Right ventricle myocardium inferior (tissue), 1 donor: ENCODE measurements around the gene PRICKLE3. TPM values are rescaled to one million over a fixed set of nuclear protein-coding genes. Genes with fewer than 3 reads are reported as not detected.
"Not testable (repeated sequence)": the region's sequence is repeated elsewhere in the genome, so short reads cannot be mapped to it uniquely, and the experiment has no call there.

Experiments
- ATAC-seq: fragments of 200-7000 bp; cut with Tn5 transposase; one replicate; pipeline ENCODE4 v1.9.1; 2020; ENCODE audit warnings: mild to moderate bottlenecking, moderate library complexity
- DNase-seq: peaks from one replicate; pipeline ENCODE4 v3.0.0; 2021; ENCODE audit errors: missing footprints
- intact Hi-C: fragments of 100-400 bp; cut with DNase I; formaldehyde crosslinking; loops from one replicate; pipeline ENCODE4 v1.11.0; 2022
- total RNA-seq: library from RNA; stranded (reverse); fragmentation: NEBNext Ultra II Directional; extraction: Animal tissue kit (Norgen Biotek cat#: 25700); gene quantifications from one replicate; pipeline ENCODE4 v1.2.1, GENCODE V29; 2021
- donor health status: DM: no; HTN: yes; CAD: no; lungs with severe emphysema.

Gene PRICKLE3
- total RNA-seq, 1 donor from 2014 or later: 15.1 TPM

DNA sequence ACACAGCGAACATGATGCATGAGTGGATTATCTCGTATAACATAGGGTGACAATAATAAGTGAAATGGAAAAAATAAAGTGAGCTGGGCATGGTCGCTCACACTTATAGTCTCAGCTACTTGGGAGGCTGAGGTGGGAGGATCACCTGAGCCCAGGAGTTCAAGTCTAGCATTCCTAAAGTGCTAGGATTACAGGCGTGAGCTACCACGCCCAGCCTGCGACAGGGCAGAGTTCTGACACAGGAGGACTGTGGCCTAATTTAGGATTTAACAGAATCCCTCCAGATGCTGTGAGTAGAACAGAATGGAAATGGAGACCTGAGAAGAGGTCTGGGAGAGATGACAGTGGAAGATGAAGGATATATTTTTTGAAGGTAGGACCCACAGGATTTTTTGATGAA lies 3.4 kb upstream of the PRICKLE3 start:
- intact Hi-C loops: no loop called here
- ATAC-seq (no peak), DNase-seq (no peak)

DNA sequence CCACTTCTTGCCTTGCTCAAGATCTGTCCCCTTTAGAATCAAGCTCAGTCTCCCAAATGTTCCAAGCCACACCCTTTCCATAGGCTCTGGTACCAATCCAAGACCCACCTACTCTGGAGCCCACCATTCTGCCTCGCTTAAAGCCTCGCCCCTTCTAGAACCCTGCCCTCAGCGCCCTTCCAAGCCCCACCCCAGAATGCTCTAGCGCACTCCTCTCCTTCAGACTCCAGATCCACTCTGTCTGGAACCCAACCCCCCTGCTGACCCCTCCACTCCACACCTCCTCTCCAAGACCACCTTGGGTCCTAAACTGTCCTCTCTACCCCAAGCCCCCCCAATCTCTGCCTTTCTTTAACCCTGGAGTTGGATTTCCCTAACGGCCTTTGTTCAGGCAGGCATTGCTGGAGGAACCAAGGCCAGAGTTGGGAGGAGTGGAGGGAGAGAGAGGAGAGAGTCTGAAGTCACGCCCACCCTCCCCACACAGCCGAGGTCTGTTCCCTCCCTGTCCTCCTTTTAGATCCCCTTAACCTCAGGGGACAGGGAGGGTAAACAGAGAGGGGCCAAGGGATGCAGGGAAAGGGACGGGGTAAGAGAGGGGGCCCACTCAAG lies 2.4 kb upstream of the PRICKLE3 start:
- intact Hi-C loops: no loop called here
- ATAC-seq (no peak), DNase-seq (peak; percentile 8)

DNA sequence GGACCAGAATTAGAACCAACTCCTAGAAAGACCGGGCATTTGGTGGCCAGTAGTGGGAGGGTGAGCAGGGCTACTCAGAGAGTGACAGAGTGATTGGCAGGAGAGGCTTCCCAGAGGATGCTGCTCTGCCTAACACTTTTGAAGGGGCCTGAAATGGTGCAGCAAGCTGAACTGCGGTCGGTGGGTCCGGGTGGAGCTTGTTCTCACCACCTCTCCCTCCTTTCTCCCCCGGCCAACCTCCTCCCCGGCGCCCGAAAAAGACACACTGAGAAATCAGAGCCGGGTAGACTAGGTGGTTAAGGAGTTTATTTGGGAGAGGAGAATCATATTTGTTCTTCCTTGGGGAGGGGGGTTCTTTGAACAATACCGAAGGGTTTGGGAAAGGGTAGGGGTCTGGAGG lies 1.4 kb upstream of the PRICKLE3 start:
- intact Hi-C loops: no loop called here
- DNase-seq: peak; percentile 0
- no peak for ATAC-seq

DNA sequence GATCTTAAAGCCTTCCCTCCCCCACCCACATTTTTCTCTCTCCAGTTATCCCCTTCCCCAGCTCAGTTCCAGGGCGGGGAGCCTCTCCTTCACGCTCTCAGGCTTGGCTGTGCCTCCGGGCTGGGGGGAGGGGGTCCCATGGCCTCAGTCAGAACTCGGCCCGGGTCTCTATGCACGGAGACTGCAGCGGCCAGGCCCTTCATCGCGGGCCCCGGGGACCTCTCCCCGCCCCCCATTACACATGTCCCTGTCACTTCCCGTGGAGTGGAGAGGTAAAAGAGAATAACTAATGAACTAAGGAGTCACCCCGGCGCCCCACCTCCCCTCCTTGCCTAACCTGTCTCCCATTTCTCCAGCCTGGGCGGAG lies 838 bp upstream of the PRICKLE3 start:
- intact Hi-C loops: no loop called here
- ATAC-seq (no peak), DNase-seq (peak; percentile 27)

DNA sequence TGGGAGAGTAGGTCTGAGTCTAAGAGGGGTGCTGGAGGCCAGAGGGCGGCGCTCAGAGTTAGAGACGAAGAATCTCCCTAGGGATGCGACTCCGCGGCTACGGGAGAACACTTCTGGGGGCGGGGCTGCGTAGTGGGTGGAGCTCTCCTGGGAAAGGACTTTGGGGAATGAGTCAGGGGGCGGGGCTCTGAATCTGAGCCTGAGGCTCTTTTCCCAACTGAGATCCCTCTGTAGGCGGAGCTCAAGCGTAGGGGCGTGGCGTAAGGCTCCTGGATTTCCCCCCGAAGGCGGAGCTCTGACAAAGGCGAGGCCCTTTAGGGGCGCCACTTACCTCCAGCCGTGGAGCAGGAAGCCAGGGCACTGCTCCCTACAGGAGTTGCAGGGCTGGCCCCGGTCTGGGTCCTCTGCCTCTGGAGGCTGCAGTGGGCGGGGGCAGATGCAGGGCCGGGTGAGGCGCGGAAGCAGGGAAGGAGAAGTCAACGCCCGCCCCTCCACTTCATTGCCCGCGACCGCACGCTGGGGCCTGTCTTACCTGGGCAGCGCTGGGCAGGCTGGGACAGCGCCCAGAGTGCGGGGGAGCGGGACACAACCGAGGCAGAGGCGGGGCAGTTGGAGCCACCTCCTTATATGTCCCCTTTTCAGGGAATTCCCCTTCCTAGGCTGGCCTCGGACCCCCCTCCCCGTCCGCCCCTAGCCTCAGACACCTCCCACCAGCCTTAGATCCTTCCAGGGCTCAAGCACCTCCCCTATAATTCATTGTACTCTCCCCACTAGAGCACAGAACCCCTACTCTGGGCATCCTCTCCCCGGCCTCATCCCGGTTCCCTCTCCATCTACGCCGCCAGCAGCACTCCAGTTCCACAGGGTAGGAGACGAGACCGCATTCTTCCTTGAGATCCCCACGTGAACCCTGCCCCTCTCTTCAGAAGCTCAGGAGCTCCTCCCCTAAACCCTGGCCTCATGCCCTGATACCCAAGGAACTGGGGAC lies 1.6 kb downstream of the PRICKLE3 start:
- DNase-seq (peak; percentile 88), ATAC-seq (peak; percentile 88)
- intact Hi-C loops: loop anchor here (2.0 to 5.0 kb wide), 2 partner anchors 18 to 382 kb away; partner anchors contain the start of gene HDAC6

DNA sequence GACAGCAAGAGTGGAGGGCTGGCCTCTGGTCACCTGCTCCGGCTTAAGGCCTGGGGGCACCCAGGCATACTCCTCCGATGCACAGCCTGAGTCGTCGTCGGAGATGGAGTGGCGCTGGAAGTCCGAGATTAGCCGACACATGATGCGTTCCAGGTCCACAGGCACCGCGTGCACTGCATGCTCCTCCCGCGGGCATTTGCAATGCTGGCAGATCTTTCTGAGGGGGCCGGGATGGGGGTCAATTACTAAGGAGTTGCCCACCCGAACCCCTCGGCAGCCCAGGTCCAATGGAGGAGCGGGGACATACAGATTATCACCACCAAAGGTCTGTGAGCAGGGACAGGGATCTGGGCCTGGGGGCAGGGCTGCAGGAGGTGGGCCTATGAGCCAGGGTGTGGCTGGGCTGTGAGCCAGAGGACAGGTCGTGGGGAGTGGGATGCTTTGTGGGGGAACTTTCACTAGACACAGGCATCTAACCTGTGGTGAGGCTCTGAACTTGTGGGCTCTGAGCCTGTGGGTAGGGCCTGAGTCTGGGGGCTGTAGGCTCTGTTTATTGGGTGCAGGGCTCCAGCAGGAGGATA lies 2.4 kb downstream of the PRICKLE3 start:
- DNase-seq (no peak), ATAC-seq (no peak)
- intact Hi-C loops: loop anchor here (2.0 to 5.0 kb wide), 2 partner anchors 17 to 381 kb away; partner anchors contain the start of gene HDAC6

DNA sequence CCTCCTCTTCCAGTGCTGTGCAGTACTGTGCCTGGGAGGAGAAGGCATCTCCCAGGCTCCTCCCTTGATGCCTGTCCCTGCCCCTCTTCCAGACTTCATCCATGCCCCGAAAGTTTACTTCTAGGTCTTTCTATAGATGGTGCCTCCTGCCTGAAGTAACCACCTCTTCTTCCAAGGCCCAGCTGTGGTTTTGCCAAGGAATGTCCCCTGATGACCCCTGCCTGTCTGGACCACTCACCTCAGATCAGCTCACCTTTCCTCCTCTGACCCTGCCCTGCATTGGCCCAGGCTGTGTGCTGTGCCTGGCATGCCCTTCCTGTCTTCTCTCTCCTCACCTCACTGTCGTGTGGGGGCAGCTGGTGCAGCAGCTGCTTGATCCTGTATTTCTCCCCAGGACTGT lies 6.8 kb downstream of the PRICKLE3 start:
- DNase-seq (no peak), ATAC-seq (no peak)
- intact Hi-C loops: no loop called here

DNA sequence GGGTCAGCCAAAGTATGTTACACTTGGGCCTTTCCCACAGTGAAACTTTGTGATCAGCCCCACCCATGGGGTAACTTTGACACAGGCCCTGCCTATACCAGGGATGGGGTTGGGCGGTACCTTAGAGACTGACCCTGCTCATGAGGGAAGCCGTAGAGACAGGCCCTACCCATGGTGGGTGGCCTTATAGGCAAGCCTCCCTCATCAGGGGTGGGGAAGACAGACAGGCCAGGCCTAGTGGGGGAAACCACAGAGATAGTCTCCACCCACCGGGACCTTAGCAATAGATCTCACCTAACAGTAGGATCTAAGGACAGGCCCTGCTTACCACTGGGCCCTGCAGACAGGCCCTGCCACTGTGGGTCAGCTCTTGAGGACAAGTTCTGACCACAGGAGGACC lies 7.6 kb downstream of the PRICKLE3 start:
- ATAC-seq: no peak
- intact Hi-C loops: no loop called here
- DNase-seq: no peak

DNA sequence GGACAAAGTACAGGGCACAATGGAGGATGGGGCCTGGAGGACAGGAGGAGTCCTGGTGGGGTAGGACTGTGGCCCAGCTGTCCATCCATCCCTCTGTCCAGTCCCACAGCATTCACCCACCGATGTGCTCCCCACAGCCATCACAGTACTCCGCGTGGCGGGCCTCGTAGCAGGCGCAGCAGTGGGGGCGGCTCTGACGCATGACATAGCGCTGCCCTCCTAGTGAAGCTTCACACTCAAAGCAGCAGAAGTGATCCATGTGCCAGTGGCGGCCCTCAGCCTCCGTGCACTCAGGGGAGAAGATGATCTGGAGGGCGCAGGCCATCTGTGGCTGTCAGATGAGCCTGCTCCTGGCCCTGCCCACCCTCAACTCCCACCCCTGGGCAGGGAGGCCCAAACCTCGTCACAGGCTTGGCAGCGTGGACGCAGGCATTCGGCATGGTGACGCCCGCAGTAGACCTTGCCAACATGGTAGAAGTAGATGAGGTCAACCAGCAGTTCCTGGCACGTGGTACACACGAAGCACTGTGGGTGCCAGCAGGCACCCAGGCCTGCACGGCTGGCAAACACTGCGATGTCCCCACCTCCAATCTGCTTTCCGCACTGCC lies 8.2 kb downstream of the PRICKLE3 start:
- intact Hi-C loops: no loop called here
- DNase-seq (no peak), ATAC-seq (no peak)

DNA sequence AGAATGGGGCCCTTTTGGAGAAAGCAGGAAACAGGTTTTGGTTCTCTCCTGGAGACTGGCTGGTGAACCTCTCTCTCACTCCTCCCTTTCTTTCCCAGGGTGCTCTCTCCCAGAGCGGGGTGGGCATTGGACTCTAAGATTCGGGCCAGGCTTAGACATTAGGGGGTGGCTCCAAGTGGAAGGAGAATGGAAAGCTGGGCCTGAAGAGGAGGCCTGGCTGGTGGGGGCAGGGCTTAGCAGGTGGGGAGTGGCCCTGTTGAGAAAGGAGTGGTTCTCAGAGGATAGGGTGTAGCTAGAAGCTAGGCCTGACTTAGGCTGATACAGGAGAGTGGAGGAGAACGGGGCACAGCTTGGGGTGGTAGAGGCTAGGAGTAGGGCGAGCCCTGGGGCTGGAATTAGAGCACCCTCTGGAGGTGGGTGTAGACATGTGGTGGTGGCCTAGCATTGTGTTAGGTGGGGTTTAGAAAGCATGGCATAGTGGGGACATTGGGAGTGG lies 8.8 kb downstream of the PRICKLE3 start:
- DNase-seq (no peak), ATAC-seq (no peak)
- intact Hi-C loops: no loop called here

DNA sequence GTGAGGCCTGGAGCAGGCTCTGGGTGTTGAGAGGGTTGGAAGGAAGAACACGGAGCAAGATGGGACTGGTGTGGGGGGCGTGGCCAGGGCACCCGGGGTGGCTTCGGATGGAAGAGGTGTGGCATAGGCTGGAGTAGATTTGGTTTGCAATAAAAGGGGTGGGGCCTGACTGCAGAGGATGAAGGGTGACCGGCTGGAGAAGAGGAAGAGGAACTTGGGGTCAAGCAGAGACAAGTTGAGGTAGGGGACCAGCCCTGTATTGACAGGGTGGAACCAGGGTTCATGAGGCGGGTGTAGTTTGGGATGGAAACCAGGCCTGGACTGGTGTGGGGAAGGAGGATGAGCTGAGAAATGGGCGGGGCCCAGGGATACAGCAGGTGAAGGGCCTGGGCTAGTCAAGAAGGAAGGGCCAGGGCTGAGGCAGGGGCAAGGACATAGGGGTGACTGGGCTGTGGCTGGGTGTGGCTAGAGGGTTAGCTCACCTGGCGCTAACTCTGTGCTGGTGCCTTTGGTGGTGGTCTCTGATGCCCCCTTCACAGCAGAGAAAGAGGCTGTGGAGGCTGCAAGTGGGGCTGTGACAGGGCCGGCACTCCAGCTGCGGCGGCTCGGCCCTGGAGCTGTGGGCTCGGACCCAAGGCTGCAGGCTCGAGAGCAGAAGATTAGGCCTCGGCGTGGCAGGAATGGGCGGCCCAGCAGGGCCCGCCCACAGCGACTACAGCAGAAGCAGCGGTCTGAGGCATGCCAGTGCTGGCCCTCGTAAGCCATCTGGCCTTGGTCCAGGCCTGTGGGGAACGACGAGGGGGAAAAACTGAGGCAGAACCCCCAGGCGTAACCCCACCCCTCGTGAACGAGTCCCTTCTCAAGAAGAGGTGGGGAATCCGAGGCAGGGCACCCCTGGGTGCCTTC lies 9.5 kb downstream of the PRICKLE3 start:
- ATAC-seq (no peak), DNase-seq (no peak)
- intact Hi-C loops: no loop called here

DNA sequence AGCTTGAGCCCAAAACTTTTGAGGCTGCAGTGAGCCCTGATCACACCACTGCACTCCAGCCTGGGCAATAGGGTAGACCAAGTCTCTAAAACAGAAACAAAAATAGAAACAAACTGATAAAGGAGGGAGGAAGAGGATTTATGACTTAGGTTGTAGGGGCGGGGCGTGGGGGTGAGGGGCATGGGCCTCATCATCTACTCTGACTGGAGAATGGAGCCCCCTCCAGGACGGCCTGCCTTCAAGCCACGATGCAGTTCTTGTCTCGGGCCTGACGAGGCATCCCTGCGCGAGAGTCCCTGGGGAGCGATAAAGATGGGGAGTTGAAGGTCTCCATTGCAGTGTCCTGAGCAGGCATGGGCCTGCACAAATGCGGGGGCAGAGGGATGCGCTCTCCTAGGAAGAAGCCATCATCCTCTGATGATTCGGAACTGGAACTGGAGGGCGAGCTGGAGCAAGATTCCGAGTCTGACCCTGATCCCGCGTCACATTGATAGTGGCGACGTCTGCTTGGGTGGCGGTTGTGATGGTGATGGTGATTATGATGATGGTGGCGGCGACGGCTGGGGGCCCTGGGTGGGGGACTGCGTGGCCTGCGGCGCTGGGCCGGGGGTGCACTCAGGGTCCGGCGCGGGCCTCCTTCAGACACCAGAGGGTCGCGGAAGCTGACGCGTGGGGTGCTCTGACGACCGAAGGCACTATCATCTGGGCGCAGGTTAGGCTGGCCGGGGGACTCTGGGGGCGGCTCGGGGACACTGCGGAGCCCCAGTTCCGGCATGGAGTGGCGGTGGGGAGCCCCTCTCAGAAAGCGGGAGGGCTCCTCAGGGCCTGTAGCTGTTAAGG lies 10.5 kb downstream of the PRICKLE3 start:
- no peak for ATAC-seq
- intact Hi-C loops: no loop called here
- no peak for DNase-seq

DNA sequence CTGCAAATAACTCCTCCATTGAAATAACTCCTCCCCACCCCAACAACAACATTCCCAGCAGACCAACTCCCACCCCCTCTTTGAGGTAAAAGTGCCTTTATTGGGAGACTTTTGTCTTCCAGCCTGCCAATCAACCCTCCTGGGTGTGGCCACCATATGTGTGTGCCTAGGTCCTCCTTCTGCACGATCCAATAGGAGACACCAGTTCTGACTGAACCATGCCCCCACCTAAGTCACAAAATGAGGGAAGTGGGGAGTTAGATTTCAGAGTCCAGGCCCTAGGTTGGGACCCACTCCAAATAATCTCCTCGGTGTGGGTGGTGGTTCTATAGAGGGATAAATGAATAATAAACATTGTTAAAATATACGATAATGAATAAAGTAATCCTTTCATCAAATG lies 11.4 kb downstream of the PRICKLE3 start:
- no peak for DNase-seq
- intact Hi-C loops: no loop called here
- no peak for ATAC-seq

DNA sequence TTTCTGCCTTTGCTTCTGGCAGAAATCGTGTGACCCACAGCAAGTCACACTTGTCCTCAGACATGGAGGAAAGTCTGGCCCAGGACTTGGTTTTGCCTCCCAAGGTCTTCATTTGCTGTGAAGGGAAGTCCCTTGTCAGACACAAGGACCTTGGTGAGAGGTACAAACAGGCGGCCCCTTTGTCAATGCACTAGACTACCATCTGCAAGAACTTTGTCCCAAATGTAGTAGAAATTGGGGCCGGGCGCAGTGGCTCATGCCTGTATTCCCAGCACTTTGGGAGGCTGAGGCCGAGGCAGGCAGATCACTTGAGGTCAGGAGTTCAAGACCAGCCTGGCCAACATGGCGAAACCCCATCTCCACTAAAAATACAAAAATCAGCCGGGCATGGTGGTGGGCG lies 12.6 kb downstream of the PRICKLE3 start:
- intact Hi-C loops, ATAC-seq: not testable (repeated sequence)

DNA sequence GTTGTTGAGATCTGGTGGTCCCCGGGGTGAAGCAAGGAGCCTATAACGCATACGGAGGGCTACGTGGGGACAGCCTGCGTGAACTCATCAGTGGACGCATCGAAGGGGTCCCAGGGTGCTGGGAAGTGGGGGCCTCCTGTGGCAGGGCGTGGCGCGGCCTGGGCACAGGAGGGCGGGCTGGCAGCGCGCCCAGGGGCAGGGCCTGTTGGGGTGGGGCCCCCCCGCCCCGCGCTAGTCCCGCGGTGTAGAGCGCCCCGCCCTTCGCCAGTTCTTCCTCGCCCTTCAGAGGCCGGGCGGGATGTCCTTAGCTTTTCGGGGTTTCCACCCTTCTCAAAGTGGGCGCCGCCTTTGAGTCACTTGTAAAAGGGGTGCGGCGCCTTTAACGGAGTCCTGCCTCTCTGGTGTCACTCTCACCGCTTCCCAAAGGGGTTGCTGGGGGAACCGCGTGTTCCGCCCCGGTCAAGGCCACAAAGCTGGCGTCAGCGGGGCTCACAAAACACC lies 13.8 kb downstream of the PRICKLE3 start:
- intact Hi-C loops: no loop called here
- DNase-seq: peak; percentile 86

More for the DNA sequence above, 12.6 kb downstream of the PRICKLE3 start:
- DNase-seq: not testable (repeated sequence)

DNA sequence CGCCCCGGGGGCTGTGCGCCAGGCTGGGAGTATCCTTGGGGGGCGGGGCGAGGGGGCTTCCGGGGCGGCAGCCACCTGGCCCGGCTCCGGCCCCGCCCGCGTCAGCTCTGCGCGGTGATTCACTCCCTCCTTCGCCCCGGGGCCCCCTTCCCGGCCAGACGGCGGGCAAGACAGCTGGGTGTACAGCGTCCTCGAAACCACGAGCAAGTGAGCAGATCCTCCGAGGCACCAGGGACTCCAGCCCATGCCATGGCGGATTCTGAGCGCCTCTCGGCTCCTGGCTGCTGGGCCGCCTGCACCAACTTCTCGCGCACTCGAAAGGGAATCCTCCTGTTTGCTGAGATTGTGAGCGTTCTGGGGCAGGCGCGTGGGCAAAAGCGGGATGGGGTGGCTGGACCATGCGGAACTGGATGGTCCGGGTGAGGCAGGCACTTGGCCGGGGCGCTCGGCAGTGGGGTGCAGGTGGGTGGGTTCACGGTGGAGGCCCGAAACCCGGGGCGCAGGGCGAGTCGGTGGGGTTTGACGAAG lies 14.4 kb downstream of the PRICKLE3 start, which contains the start of gene PLP2:
TSS of gene PLP2 (plus strand) at position 147 of the 528 bp plus-strand sequence. CDS start at position 250, 103 bp downstream.
- ATAC-seq (peak; percentile 18), DNase-seq (peak; percentile 68)
- intact Hi-C loops: no loop called here

More for the DNA sequence above, 13.8 kb downstream of the PRICKLE3 start:
- peak; percentile 78 for ATAC-seq

DNA sequence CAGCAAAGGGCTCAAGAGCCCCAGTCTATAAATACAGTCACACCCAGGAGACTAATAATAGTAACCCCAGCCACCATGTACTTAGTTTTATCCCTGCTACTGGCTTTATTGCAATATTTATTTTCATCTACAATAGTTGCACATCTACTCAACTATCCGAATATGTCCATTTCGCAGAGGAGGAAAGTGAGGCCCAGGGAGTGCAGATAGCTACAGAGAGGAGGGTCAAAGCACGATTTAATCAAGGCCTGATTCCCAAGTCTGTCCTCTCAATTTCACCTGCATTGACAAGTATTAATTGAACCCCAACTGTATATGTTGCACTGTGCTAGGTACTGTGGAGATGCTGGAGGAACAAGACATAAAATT lies 18.4 kb downstream of the PRICKLE3 start:
- ATAC-seq (no peak), DNase-seq (no peak)
- intact Hi-C loops: loop anchor here (2.0 kb wide), 1 partner anchor 17 kb away; no protein-coding TSS in a partner anchor
